Omental fat pad (tissue), 4 donors: ENCODE data around the gene SPACA4. TPM values are rescaled to one million over a fixed set of nuclear protein-coding genes. Genes with fewer than 3 reads are reported as not detected.

Experiments used
- ATAC-seq: fragments of 150-250 bp; one replicate; pipeline ENCODE4 v1.9.1; 2016; ENCODE audit warnings: mild to moderate bottlenecking, moderate library complexity; ENCODE audit not compliant: low FRiP score
- DNase-seq: peaks from one replicate; pipeline ENCODE4 v3.0.0-alpha.2; 2019; ENCODE audit warnings: low spot score
- CTCF ChIP-seq, 3 donors: fragments of 450-650 bp; IDR thresholded peaks; one replicate each; pipeline ENCODE4 v1.5.1; 2016 to 2017; ENCODE audit warnings: antibody characterized with exemption in 3 of 3, mild to moderate bottlenecking in 3 of 3, moderate library complexity in 2 of 3
- total RNA-seq, 4 donors: library from RNA; depleted of rRNA; stranded (reverse); fragments of >200 nt; gene quantifications; one replicate each; pipeline ENCODE4 v1.1.0, GENCODE V29; 2016

Gene SPACA4
- total RNA-seq, 4 donors from 2014 or later: not detected

- DNase-seq: no peak
Measured at GRCh38 chr19:48582168-48582567, 24.4 kb upstream of the SPACA4 start.

GRCh38 chr19:48587387-48587786 is 19.2 kb upstream of the SPACA4 start:
- TF ChIP-seq CTCF (IDR thresholded peaks at IDR 0.05): no peak
- ATAC-seq (no peak), DNase-seq (no peak)

More at GRCh38 chr19:48582168-48582567, 24.4 kb upstream of the SPACA4 start:
- no peak for ATAC-seq
- TF ChIP-seq CTCF (IDR thresholded peaks at IDR 0.05): no peak

- ATAC-seq: peak; percentile 89
- TF ChIP-seq CTCF (IDR thresholded peaks at IDR 0.05): peak in 2 of 3 donors; percentile 79 to 89
- DNase-seq: peak; percentile 85
Measured at GRCh38 chr19:48588670-48589401, 17.7 kb upstream of the SPACA4 start.

- no peak for DNase-seq
- no peak for ATAC-seq
- no peak for TF ChIP-seq CTCF (IDR thresholded peaks at IDR 0.05)
Measured at GRCh38 chr19:48591021-48591420, 15.5 kb upstream of the SPACA4 start.

GRCh38 chr19:48595171-48595570 is 11.4 kb upstream of the SPACA4 start:
- DNase-seq: no peak
- TF ChIP-seq CTCF (IDR thresholded peaks at IDR 0.05): no peak

GRCh38 chr19:48595833-48596232 is 10.7 kb upstream of the SPACA4 start:
- no peak for TF ChIP-seq CTCF (IDR thresholded peaks at IDR 0.05)
- DNase-seq: no peak
- ATAC-seq: no peak

More at GRCh38 chr19:48595171-48595570, 11.4 kb upstream of the SPACA4 start:
- ATAC-seq: no peak

- DNase-seq: no peak
- ATAC-seq: no peak
- no peak for TF ChIP-seq CTCF (IDR thresholded peaks at IDR 0.05)
Measured at GRCh38 chr19:48596237-48596636, 10.3 kb upstream of the SPACA4 start.
